Heart left ventricle (tissue), 16 donors: ENCODE data around the gene LY6G5C. TPM values are rescaled to one million over a fixed set of nuclear protein-coding genes. Genes with fewer than 3 reads are reported as not detected.

ENCODE experiments used
- ATAC-seq, 4 donors: fragments of 200-7000 bp; cut with Tn5 transposase; one replicate each; pipeline ENCODE4 v1.9.1; 2020 to 2022; ENCODE audit warnings: moderate library complexity in 4 of 4, mild to moderate bottlenecking in 3 of 4, moderate number of reproducible peaks in 1 of 4
- DNase-seq, 5 donors: peaks; one replicate each; pipeline ENCODE4 v3.0.0-alpha.2; 2020
- H3K27ac ChIP-seq, 12 donors: fragments of 200-600 bp; sonication (generic) in 4 of 12; one replicate each; pipeline versions ENCODE4 v1.5.0 to v1.8.0; 2016 to 2022; ENCODE audit warnings: mild to moderate bottlenecking in 2 of 12
- H3K27me3 ChIP-seq, 9 donors: fragments of 200-600 bp; sonication (generic) in 2 of 9; one replicate each; pipeline versions ENCODE4 v1.5.1 to v1.8.0; 2016 to 2022; ENCODE audit warnings: mild to moderate bottlenecking in 3 of 9
- H3K36me3 ChIP-seq, 9 donors: fragments of 200-600 bp; sonication (generic) in 2 of 9; one replicate each; pipeline versions ENCODE4 v1.5.0 to v1.8.0; 2018 to 2022; ENCODE audit warnings: mild to moderate bottlenecking in 2 of 9
- H3K4me1 ChIP-seq, 12 donors: fragments of 200-600 bp; sonication (generic) in 4 of 12; one replicate each; pipeline versions ENCODE4 v1.5.0 to v1.8.0; 2016 to 2022; ENCODE audit warnings: mild to moderate bottlenecking in 3 of 12
- H3K4me3 ChIP-seq, 12 donors: fragments of 200-600 bp; sonication (generic) in 4 of 12; one replicate each; pipeline versions ENCODE4 v1.5.0 to v1.8.0; 2017 to 2022; ENCODE audit warnings: mild to moderate bottlenecking in 9 of 12, moderate library complexity in 4 of 12
- H3K9me3 ChIP-seq, 12 donors: fragments of 200-600 bp; sonication (generic) in 4 of 12; one replicate each; pipeline versions ENCODE4 v1.5.0 to v1.8.0; 2016 to 2022; ENCODE audit warnings: mild to moderate bottlenecking in 1 of 12
- POLR2A ChIP-seq, 2 donors: fragments of 450-650 bp; IDR thresholded peaks; one replicate each; pipeline ENCODE4 v1.6.1; 2017; ENCODE audit warnings: antibody characterized with exemption in 2 of 2, mild to moderate bottlenecking in 2 of 2, moderate library complexity in 2 of 2
- WGBS, 4 donors: extraction: QIAGEN DNeasy Blood & Tissue Kit in 2 of 4; methylation state at CpG; one replicate each; pipeline versions ENCODE4 v1.1.5 to v1.1.7; 2013 to 2018; 5-methylcytosine and 5-hydroxymethylcytosine counted together
- intact Hi-C, 10 donors: fragments of 100-400 bp; cut with DNase I; formaldehyde crosslinking; loops; one replicate each; pipeline versions ENCODE4 v1.11.1 to v1.14.2; 2022
- polyA plus RNA-seq, 2 donors: library from polyadenylated mRNA; stranded (reverse); fragments of 200-250 nt; gene quantifications; one replicate each; pipeline ENCODE4 v1.2.3, GENCODE V29; 2013
- total RNA-seq, 9 donors: library from RNA; depleted of rRNA in 2 of 9; stranded (reverse); fragments of >200 nt in 2 of 9; fragmentation: NEBNext Ultra II Directional in 3 of 9; extraction: Animal tissue kit (Norgen Biotek cat#: 25700) in 3 of 9; gene quantifications; one replicate each; pipeline versions ENCODE4 v1.1.0 to v1.2.4, GENCODE V29; 2016 to 2023
- TF ChIP-seq, protein P1 (sequence below), 12 donors: fragments of 200-600 bp; sonication (generic) in 4 of 12; IDR thresholded peaks; one replicate each; pipeline versions ENCODE4 v1.5.0 to v1.8.0; 2018 to 2022; ENCODE audit warnings: antibody characterized with exemption in 12 of 12, mild to moderate bottlenecking in 5 of 12
- donor health status: ischemic (EF 13 %, LVEDD 7.1; RV severe dilation, severe dysfunction).
- donor health status: healthy with polysubstance abuse.
- donor health status: DM: no; HTN: yes; CAD: no.
- donor health status: DM: no; HTN: no; CAD: no.
- donor health status: ischemic (EF 25% LVEDD 6.9; RV normal size, moderate dysfunction).
- donor health status: ischemic (EF 25% LVEDD 5.7; RV mildly dilated, moderate dysfunction).
- donor health status: healthy.
- donor health status: DM: yes; HTN: yes; CAD: no.
- donor health status: ischemic (EF 35%, LVEDD 5.7; RV mildly dilated, moderate dysfunction).
- donor health status: nonischemic (EF 11% LVEDD 7.7; RV severe dilation, severe dysfunction).
- donor health status: DM: yes; HTN: yes; CAD: no.
- donor health status: PGD.
- donor health status: ischemic (EF 29% LVEDD 5.4; RV normal size, mild dysfunction).
- donor health status: nonischemic (EF 23%, LVEDD 6.1; RV moderate dilation, normal function).

The LY6G5C gene
- total and polyA plus RNA-seq, 11 donors, result 1.3 to 3.1 (median 2.2) TPM

DNA sequence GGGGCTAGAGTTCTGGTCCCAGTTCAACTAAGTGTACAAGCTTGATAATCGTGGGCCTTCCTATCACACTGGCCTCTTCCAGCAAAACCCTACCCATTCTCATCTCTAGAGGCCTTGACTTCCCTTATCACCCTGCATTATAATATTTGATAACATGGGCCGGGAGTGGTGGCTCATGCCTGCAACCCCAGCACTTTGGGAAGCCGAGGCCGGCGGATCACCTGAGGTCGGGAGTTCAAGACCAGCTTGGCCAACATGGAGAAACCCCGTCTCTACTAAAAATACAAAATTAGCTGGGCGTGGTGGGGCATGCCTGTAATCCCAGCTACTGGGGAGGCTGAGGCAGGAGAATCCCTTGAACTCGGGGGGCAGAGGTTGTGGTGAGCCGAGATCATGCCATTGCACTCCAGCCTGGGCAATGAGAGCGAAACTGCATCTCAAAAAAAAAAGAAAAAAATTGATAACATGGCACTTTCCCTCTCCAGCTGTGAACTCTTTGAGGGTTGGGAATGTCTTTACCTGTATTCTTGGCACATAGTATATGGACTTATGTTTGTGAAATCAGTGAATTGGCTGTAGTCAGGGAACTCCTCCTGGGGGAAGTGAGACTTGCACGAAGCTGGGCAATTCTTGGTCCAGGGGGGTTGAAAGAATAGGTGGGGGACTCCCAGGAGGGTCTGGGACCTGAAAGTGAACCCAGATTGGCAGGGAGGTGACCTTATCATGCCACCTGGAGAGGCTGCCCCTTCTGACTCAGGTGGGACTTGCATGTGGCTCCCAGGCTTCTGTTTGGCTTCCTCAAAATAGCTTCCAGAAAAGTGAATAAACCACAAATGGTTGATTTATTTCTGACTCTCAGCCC is 19.4 kb downstream of the LY6G5C start:
- H3K4me1 ChIP-seq, result peaks cover 24 to 69% (median 51%) of the 10 kb centered on the region in 12 donors
- no peak for ATAC-seq

DNA sequence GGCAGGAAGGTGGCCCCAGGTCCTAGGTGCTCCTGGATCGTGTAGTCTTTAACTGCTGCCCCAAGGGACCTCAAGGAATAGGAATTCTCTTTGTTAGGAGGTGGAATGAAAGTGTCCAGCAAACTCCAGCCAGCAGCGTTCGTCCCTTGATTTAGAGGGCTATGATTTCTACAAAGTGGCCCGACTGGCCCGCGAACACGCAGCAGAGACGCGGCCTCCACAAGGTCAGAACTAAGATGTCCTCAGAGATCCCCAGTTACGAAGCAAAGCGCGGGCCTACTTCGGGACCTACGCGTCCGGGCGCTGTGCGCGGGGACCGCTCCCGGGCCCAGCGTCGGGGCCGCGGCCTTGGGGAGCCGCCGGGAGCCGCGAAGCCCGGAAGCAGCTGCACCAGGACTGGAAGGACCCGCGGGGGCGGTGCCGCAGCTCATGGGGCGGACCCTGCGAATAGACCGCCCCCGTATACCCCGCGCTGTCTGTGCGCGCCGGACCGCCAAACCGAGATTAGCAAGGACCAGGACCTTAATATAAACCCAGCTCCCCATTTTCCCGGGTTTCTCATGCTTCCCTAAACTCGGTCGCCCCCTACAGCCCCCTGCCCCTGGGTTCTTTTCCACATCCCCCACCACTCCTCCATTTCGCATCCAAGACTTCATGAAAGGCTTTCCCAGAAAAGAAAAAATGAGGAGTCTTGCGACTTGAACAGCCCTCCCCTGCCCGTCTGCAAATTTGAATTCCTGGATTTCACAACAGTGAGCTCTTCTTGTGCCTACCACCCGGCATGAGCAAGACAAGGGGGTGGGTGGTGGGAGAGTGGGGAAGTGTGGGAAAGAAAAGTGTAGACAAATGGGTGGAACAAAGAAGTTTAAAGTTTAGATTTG is 20.2 kb downstream of the LY6G5C start, which contains the start of gene C6orf47:
C6orf47 (minus strand) TSS at position 398 of the 881 bp plus-strand sequence. CDS start 831 bp downstream, outside the sequence.
- Histone ChIP-seq H3K4me1 (peaks cover 24 to 66% (median 49%) of the 10 kb centered on the region in 12 donors), H3K36me3 (peaks cover 0 to 46% (median 28%) of the 10 kb centered on the region in 9 donors), H3K9me3 (no peaks in the 10 kb centered on the region), H3K27me3 (no peaks in the 10 kb centered on the region), H3K27ac (peak within 1 kb of the TSS; percentile 84 to 95 (median 93)), H3K4me3 (peak within 1 kb of the TSS; percentile 65 to 98 (median 83))
- intact Hi-C loops, result loop anchor here in 2 of 10 donors (10.0 kb wide), 1 partner anchor 514 kb away; the partner anchor contains the start of genes AGPAT1 (in 2 of the 2) and RNF5 (in 2 of the 2)
- TF ChIP-seq, protein P1, sequence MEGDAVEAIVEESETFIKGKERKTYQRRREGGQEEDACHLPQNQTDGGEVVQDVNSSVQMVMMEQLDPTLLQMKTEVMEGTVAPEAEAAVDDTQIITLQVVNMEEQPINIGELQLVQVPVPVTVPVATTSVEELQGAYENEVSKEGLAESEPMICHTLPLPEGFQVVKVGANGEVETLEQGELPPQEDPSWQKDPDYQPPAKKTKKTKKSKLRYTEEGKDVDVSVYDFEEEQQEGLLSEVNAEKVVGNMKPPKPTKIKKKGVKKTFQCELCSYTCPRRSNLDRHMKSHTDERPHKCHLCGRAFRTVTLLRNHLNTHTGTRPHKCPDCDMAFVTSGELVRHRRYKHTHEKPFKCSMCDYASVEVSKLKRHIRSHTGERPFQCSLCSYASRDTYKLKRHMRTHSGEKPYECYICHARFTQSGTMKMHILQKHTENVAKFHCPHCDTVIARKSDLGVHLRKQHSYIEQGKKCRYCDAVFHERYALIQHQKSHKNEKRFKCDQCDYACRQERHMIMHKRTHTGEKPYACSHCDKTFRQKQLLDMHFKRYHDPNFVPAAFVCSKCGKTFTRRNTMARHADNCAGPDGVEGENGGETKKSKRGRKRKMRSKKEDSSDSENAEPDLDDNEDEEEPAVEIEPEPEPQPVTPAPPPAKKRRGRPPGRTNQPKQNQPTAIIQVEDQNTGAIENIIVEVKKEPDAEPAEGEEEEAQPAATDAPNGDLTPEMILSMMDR (IDR thresholded peaks at IDR 0.05), result no peak
- TF ChIP-seq POLR2A (IDR thresholded peaks at IDR 0.05), result peak in 1 of 2 donors; percentile 90
- ATAC-seq, result peak; percentile 61 to 84 (median 78)
- DNase-seq, result peak; percentile 91 to 94 (median 92)
- 0 to 1% (median 0%) methylated on average over 41 to 52 of the region's 52 CpGs for WGBS, 4 donors

More for the DNA sequence above, 19.4 kb downstream of the LY6G5C start:
- Histone ChIP-seq H3K27ac (peak overlapping the region in 11 of 12 donors; percentile 84 to 96 (median 93)), H3K4me3 (peak overlapping the region in 10 of 12 donors; percentile 65 to 98 (median 83)), H3K9me3 (no peaks in the 10 kb centered on the region), H3K27me3 (no peaks in the 10 kb centered on the region), H3K36me3 (peaks cover 0 to 37% (median 24%) of the 10 kb centered on the region in 9 donors)
- TF ChIP-seq POLR2A (IDR thresholded peaks at IDR 0.05), result no peak
- TF ChIP-seq, protein P1 (IDR thresholded peaks at IDR 0.05), result no peak
- 70 to 77% (median 74%) methylated on average over 12 of the region's 12 CpGs for WGBS, 4 donors
- DNase-seq, result no peak
- intact Hi-C loops, result loop anchor here in 2 of 10 donors (10.0 kb wide), 1 partner anchor 513 kb away; the partner anchor contains the start of genes AGPAT1 (in 2 of the 2) and RNF5 (in 2 of the 2)

DNA sequence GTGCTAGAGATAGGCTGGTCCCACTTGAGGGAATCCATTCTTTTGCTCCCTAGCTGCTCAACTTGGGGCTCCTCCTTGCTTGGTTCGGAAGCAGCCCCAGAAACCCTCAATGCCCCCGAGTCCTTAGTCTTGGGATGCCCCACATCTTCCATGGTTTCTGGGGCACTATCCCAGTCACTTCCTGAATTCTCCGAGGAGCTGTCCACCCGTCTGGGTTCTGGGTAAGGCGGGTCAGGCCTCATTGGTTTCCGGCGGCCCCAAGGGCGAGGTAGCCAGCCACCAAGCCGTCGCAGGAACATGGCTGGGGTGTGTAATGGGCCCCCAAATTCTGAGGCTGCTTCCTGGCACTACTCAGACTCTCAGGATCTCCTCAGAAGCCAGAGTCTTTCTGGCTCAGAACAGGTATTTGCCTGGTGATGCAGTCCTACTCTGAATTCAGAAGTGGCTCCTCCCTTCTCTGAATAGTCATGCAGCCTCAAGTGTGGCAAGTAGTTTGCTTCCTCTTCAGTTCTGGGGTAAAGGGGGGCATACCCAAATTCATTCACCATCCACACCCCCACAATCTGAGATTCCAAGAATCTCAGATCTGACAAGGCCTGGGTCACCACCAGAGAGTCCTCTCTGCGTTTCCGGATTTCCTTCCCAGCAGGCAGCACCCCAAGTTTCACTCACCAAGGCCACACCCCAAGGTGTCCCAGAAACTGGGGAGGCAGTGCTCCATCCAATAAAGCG is 21.1 kb downstream of the LY6G5C start:
- WGBS, 4 donors, result 18 to 23% (median 20%) methylated on average over 5 to 13 of the region's 13 CpGs
- DNase-seq (no peak), ATAC-seq (peak in 1 of 4 donors; percentile 5)
- H3K9me3 ChIP-seq, result no peaks in the 10 kb centered on the region
- no peak for TF ChIP-seq POLR2A (IDR thresholded peaks at IDR 0.05)
- TF ChIP-seq, protein P1 (IDR thresholded peaks at IDR 0.05), result no peak
- peak overlapping the region; percentile 84 to 95 (median 93) for H3K27ac ChIP-seq
- H3K4me3 ChIP-seq, result peak overlapping the region; percentile 65 to 98 (median 83)
- peaks cover 0 to 51% (median 28%) of the 10 kb centered on the region in 9 donors for H3K36me3 ChIP-seq
- peaks cover 24 to 66% (median 49%) of the 10 kb centered on the region in 12 donors for H3K4me1 ChIP-seq
- H3K27me3 ChIP-seq, result no peaks in the 10 kb centered on the region
- intact Hi-C loops, result loop anchor here in 4 of 10 donors (5.0 to 10.0 kb wide), 3 partner anchors 38 to 515 kb away; partner anchors contain the start of genes AGPAT1 (in 2 of the 4), RNF5 (in 2 of the 4), ATP6V1G2 (in 1 of the 4) and NFKBIL1 (in 1 of the 4)
